Measurements from ENCODE around the gene SCN11A.
"Not testable (repeated sequence)": the region's sequence is repeated elsewhere in the genome, so short reads cannot be mapped to it uniquely, and the experiment has no call there.

Gene SCN11A

DNA sequence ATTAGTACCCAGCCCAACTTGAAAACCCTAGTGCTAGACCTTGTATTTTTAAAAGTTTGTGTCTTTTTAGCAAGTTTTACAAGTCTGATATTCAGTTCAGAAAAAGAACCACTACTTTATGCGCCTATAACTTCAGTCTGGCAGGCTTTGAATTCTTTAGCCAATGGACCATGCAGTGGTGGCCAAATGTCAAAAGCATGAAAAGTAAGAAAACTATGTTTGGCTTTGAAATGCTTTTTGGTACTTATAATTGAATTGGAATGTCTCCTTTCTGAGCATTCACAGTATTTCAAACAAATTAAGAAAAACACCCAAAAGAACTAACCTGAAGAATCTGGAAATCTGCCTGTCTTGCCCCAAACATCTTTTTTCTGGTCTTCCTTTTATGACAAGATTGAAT, 12.9 kb upstream of the SCN11A start:
- DNase-seq: no peak

DNA sequence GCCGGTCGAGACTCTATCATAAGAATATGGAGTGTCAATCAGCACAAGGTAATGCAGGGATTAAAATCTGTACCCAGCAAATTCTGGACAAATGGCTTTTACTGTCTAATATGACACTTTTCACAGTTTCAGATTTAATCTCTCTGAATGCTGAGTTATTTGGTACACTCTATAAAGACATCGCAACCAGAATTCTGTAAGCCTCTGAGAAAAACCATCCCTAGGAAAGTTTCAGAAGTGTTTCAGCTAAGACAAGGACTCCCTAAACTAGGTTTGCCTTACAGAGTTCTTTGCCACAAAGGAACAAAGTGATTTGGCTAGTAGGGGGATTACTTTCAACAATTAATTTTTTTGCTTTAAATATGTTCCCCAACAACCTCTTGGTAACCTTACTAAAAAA, 11.4 kb upstream of the SCN11A start:
- DNase-seq: no peak

- no peak for DNase-seq
Measured at GRCh38 chr3:39062180-39062579, 10.4 kb upstream of the SCN11A start.

GRCh38 chr3:39061228-39061627, 9.5 kb upstream of the SCN11A start:
- not testable (repeated sequence) for DNase-seq

GRCh38 chr3:39056151-39056550, 4.4 kb upstream of the SCN11A start:
- DNase-seq: no peak

DNA sequence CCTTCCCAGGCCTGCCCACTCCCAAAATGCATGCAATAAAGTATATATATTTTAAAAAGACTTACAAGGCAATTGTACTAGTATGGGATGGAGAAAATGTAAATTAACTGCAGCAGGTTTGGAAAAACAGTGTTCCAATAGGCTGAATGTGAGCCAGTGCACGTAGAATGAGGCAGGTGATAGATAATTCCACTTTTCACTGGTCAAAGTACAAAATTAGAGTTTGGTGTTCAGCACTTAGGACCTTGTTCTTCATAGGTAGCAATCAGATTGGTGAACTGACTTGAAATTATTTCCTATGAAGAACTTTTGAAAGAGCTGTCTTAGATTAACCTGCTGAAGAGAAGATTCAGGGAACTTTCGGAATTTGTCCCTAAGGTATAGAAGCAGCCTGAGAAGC, 2.0 kb upstream of the SCN11A start:
- DNase-seq: no peak

DNA sequence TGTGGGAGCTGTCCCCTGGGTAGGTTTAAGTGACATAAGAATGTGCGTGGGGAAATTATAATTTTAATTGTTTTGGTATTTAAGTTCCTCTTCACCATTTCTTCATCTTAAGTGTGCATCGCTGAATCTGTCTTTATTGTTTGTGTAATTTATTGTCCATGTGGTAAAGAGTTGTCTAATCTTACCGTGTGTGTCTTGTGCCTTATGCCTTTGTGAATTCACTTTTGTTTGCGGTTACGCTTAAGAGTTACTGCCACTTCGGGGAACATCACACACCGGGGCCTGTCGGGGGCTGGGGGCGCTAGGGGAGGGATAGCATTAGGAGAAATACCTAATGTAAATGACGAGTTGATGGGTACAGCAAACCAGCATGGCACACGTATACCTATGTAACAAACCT, 839 bp upstream of the SCN11A start:
- DNase-seq: no peak

DNA sequence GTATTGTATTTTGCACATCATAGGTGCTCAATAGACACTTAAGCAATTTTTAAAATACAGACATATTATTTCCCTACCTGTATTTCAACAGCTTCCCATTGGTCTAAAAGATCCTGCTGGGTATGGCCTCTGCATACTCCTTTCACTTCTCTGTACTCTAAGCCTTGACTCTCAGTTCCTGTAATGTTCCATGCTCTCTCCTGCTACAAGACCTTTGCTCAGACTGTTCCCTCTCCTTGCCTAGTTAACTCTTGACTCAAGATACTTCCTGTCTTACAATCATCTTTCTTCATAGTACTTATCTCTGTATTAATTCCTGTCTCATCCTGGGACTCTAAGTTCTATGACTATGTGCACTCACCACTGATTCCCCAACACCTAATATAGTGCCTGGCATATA, 1.7 kb downstream of the SCN11A start:
- no peak for DNase-seq

DNA sequence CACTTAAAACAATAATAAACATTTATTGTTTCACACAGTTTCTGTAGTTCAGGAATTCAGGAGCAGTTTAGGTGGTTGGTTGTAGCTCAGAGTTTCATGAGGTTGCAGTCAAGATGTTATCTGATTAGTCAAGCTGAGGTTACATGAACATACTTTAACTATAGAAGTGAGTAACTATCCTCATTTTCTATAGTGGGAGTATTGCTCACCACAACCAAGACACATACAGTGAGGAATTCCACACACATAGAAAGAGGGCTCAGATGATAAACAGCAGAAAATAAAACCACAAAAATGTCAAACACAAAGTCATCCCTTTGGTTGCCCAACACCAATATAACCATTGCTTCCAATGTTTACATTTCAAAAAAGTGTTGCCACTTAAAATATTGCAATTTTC, 13.6 kb downstream of the SCN11A start:
- DNase-seq: no peak

- DNase-seq: no peak
Measured at GRCh38 chr3:39029556-39029955, 22.2 kb downstream of the SCN11A start.

GRCh38 chr3:39028546-39028945, 23.2 kb downstream of the SCN11A start:
- no peak for DNase-seq

GRCh38 chr3:39025222-39025970, 26.3 kb downstream of the SCN11A start:
- DNase-seq: no peak

DNA sequence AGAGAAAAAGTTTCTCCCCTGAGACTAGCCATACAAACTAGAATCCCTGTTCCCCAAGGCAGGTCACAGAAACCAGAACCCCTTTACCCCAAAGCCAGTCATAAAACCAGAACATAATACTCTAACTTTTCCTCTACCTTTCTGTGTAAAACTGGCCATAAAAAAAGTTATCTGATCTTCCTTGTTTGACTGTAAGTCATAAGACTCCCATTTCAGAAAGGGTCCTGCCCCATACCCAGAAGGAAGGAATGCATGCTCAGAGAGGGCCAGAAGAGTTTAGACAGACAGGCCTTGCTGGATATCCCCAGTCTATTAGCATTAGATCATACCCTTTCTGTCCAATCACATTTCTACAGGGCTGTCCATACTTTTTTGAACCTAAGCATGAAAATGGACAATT, 27.2 kb downstream of the SCN11A start:
- DNase-seq: no peak

DNA sequence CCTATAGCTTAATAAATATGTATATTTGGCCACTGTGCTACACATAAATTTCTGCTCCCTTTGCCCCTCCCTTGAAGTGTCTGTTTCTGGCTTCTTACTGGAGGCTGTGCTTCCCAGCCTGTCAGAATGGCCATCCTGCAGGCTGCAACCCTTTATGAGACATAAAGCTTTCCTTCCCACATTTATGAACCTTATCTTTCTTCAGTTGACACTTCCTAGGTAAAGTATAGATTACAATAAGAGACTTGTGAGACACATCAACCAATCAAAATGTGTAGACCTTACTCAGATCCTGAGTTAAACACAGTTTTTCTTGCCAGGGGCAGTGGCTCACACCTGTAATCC, 29.5 kb downstream of the SCN11A start:
- no peak for DNase-seq

GRCh38 chr3:39021465-39022285, 30.1 kb downstream of the SCN11A start:
- no peak for DNase-seq

DNA sequence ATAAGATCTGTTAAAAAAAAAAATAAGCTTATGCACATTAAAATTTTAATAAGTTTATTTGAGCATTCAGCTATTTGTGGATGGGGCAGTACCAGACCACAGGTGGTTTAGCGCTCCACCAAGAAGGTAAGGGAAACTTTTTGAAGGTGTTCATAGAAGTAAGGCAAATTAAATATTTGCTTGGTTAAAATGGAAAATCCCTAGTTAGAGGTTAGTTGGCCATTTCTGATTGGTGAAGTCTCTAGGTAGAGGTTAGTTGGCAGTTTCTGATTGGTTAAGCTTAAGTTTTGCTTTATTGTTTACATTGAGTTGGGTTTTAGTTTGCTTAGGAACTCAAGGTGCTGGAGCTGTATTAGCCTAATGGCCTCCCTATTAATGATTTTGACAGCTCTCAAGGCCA, 30.7 kb downstream of the SCN11A start:
- DNase-seq: no peak

DNA sequence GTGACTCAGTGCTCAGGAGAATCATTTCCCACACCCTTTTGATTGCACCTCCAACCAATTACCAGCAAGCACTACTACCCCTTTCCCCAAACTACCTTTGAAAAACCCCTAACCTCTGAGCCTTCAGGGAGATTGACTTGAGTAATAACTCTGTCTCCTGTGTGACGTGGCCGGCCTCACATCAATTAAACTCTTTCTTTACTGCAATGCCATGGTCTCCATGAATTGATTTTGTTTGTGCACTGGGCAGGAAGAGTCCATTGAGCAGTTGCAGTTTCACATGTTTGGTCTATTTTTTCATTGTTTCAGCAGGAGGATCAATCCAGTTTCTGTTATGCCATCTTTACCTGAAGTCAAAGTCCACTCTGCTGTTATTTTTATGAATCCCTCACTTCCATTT, 32.4 kb downstream of the SCN11A start:
- no peak for DNase-seq

- DNase-seq: no peak
Measured at GRCh38 chr3:39015418-39015817, 36.3 kb downstream of the SCN11A start.

DNA sequence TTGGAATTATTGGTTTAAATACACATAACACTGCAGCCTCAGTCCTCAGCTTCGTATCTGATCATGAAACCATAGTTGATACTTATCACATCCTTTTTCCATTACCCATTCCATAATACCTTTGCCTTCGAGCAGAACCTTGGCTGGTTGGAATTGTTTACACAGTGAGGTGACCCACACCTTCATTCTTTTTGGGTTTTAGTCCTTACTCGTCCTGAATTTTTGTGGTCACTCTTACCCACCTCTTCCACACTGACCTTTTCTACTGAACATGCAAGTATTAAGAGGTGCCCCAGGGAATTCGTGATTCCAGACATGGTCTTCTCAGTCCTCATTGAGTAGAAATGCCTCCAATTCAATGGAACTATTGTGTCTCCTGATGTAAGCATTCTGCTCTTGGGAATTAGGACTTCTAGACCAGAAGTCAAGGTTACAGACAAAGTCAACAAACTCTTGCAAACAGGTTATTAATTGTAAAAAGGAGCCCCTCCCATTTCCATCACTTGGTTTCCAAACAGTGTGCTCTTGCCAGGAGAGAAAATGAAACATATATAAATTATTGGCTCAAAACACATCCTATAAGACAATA, 37.7 kb downstream of the SCN11A start:
- no peak for DNase-seq

DNA sequence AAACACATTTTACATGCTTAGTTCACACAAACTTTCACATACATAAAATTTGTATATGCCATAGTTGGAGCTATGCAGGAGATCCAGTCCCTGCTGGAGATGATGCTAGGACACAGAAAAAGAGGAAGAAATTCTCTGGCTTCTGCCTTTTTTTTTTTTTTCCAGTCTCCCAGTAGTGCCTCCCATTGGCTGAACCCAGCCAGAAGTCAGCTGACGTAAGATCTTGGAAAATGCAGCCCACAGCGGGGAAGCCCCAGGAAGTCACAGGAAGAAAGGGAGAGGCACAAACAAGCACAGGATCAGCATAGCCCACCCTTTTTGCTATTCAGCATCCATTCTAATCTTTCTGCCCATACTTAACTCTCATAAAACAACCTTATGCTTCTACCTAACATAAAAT, 38.5 kb downstream of the SCN11A start:
- no peak for DNase-seq

DNA sequence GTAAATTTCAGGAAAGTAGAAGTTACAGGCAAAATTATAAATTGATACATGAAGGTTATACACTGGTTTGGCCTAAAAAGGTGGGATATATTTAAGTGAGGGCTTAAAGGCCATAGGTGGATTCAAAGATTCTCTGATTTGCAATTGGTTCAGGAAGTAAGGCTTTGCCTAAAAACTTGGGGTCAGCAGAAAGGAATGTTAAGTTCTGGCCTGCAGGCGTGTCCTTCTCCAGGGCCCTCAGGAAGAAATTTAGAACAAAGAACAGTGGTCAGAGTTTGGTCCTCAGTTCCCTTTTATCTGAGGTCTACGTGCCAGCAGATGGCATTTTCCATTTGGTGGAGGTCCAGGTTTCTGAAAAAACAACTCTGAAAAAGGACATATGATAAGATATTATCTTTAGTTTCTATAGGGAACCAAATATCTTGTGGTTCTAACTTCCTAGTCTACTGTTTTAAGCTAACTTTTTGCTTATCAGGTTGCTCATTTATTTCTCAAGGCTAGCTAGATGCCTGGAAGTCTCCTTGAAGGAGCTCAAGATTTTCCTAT, 40.5 kb downstream of the SCN11A start:
- no peak for DNase-seq

DNA sequence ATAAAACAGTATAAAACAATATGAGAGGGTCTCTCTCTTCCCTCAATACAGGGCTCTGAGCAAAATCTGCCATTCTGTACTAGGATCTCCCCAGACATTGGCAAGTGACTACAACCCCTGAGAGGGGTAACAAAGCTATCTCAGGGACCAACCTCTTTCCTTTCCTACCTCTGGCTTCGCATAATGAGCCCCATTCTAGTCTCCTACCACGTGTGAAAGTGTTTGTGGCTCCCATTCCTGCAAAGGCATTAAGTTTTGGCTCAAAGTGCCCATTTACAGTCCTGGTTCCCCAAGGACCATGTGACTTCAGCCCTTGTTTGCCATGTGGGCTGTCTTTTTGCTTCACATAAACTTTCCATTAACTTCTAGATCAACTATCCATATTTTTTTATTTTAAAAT, 46.4 kb downstream of the SCN11A start:
- DNase-seq: no peak
